ENCODE data around the gene LRRTM1.

DNA sequence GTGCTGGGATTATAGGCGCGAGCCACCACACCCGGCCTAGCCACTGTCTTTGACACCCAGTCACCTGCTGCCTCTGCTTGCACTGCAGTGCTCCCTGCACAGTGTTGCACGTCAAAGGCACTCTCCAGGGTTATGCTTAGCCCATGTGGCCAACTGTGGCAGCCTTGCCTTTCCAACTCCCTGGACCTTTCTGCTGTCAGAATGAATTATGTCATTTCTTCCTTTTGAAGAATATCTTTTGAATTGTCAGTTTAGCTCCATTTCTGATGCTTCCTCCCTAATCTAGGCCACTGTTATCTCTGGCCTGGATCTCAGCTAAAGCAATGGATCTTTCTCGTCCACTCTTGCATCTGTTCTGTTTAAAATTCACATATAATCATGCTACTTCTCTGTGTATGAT is 29.3 kb upstream of the LRRTM1 start:
- no peak for TF ChIP-seq POLR2A (IDR thresholded peaks at IDR 0.05; ENCODE audit: low read depth)
- TF ChIP-seq, protein P1, sequence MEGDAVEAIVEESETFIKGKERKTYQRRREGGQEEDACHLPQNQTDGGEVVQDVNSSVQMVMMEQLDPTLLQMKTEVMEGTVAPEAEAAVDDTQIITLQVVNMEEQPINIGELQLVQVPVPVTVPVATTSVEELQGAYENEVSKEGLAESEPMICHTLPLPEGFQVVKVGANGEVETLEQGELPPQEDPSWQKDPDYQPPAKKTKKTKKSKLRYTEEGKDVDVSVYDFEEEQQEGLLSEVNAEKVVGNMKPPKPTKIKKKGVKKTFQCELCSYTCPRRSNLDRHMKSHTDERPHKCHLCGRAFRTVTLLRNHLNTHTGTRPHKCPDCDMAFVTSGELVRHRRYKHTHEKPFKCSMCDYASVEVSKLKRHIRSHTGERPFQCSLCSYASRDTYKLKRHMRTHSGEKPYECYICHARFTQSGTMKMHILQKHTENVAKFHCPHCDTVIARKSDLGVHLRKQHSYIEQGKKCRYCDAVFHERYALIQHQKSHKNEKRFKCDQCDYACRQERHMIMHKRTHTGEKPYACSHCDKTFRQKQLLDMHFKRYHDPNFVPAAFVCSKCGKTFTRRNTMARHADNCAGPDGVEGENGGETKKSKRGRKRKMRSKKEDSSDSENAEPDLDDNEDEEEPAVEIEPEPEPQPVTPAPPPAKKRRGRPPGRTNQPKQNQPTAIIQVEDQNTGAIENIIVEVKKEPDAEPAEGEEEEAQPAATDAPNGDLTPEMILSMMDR (IDR thresholded peaks at IDR 0.05), result no peak
- no peak for TF ChIP-seq POLR2AphosphoS5 (IDR thresholded peaks at IDR 0.05)

Measured in esophagus muscularis mucosa (tissue), 3 donors.